ENCODE measurements around the gene ACO2.

DNA sequence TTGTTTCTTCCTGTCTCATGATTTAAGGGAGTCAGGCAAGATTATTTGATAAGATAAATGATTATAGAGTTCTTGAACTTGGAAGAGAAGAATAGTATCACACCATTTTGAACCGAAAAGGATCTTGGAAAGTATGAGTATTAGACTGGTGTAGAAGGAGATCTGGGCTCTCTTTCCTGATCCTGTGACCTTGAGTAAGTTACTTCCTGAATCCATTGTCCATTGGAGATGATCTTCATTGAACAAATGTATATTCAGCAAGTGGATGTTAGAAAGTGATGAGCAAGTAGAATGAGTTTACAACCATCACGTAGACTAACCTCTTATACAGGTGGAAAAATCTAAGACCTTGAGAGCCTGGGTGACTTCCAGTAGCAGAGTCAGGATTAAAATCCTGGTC lies 2.0 kb downstream of the ACO2 start:
- TF ChIP-seq, protein P1, sequence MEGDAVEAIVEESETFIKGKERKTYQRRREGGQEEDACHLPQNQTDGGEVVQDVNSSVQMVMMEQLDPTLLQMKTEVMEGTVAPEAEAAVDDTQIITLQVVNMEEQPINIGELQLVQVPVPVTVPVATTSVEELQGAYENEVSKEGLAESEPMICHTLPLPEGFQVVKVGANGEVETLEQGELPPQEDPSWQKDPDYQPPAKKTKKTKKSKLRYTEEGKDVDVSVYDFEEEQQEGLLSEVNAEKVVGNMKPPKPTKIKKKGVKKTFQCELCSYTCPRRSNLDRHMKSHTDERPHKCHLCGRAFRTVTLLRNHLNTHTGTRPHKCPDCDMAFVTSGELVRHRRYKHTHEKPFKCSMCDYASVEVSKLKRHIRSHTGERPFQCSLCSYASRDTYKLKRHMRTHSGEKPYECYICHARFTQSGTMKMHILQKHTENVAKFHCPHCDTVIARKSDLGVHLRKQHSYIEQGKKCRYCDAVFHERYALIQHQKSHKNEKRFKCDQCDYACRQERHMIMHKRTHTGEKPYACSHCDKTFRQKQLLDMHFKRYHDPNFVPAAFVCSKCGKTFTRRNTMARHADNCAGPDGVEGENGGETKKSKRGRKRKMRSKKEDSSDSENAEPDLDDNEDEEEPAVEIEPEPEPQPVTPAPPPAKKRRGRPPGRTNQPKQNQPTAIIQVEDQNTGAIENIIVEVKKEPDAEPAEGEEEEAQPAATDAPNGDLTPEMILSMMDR (IDR thresholded peaks at IDR 0.05) = no peak
- no peak for TF ChIP-seq POLR2A (IDR thresholded peaks at IDR 0.05)

Measured in body of pancreas (tissue), 4 donors.